Calu3 (cell line): ENCODE measurements around the gene LDLRAD3. TPM values are rescaled to one million over a fixed set of nuclear protein-coding genes. Genes with fewer than 3 reads are reported as not detected.

Experiments
- BruUV-seq: library from RNA; stranded (reverse); fragments of 400-500 nt; replicated peaks from 2 replicates; lab custom pipeline; 2021; lab: Mats Ljungman, UMichigan
- CTCF ChIA-PET: fragments of 300-600 bp; sonication (Branson Sonifier 250); formaldehyde crosslinking; loops from one replicate; lab custom pipeline; 2022; ENCODE audit warnings: antibody characterized with exemption; lab: Charles Lee
- DNase-seq: peaks from one replicate; pipeline ENCODE4 v3.0.0; 2022
- H3K27ac Mint-ChIP-seq: one replicate; pipeline ENCODE4 v1.8.0; 2022; ENCODE audit warnings: mixed read lengths; ENCODE audit not compliant: unreplicated experiment
- H3K27me3 Mint-ChIP-seq: one replicate; pipeline ENCODE4 v1.8.0; 2022; ENCODE audit warnings: mixed read lengths; ENCODE audit not compliant: unreplicated experiment
- H3K36me3 Mint-ChIP-seq: one replicate; pipeline ENCODE4 v1.8.0; 2022; ENCODE audit warnings: mild to moderate bottlenecking, moderate library complexity, mixed read lengths; ENCODE audit not compliant: insufficient read depth, unreplicated experiment
- H3K4me1 Mint-ChIP-seq: one replicate; pipeline ENCODE4 v1.8.0; 2022; ENCODE audit warnings: mild to moderate bottlenecking, low read depth, mixed read lengths; ENCODE audit not compliant: unreplicated experiment
- H3K4me3 Mint-ChIP-seq: one replicate; pipeline ENCODE4 v1.8.0; 2022; ENCODE audit warnings: mild to moderate bottlenecking, low read depth, moderate library complexity, mixed read lengths; ENCODE audit not compliant: unreplicated experiment
- H3K9me3 Mint-ChIP-seq: one replicate; pipeline ENCODE4 v1.8.0; 2022; ENCODE audit warnings: low read depth, mixed read lengths; ENCODE audit not compliant: unreplicated experiment
- CTCF ChIP-seq: fragments of 200-600 bp; IDR thresholded peaks from one replicate; pipeline ENCODE4 v1.8.0; 2022; ENCODE audit warnings: antibody characterized with exemption; ENCODE audit not compliant: unreplicated experiment
- intact Hi-C: fragments of 100-400 bp; cut with micrococcal nuclease; formaldehyde crosslinking; loops from one replicate; pipeline ENCODE4 v1.10.0; 2022; ENCODE audit not compliant: unreplicated experiment
- total RNA-seq: library from RNA; stranded (reverse); gene quantifications from 2 replicates; pipeline ENCODE4 v1.2.3, GENCODE V29; 2022

LDLRAD3 gene
- total RNA-seq, 1 experiment from 2014 or later = 16.2 TPM

- no TSS peak for BruUV-seq
- no peak overlapping the region for H3K27ac Mint-ChIP-seq
- peaks cover 10% of the 10 kb centered on the region for H3K4me1 Mint-ChIP-seq
- H3K36me3 Mint-ChIP-seq = no peaks in the 10 kb centered on the region
- H3K9me3 Mint-ChIP-seq = no peaks in the 10 kb centered on the region
- no peak overlapping the region for H3K4me3 Mint-ChIP-seq
- H3K27me3 Mint-ChIP-seq = no peaks in the 10 kb centered on the region
- DNase-seq = no peak
- CTCF ChIA-PET = no interaction called here
- no peak for TF ChIP-seq CTCF
- intact Hi-C loops = no loop called here
Measured at GRCh38 chr11:35951680-35952079, 7.8 kb downstream of the LDLRAD3 start.

- DNase-seq = no peak
- Mint-ChIP-seq H3K4me3 (no peak overlapping the region), H3K27me3 (no peaks in the 10 kb centered on the region), H3K36me3 (no peaks in the 10 kb centered on the region), H3K9me3 (no peaks in the 10 kb centered on the region), H3K27ac (no peak overlapping the region), H3K4me1 (peaks cover 10% of the 10 kb centered on the region)
- CTCF ChIA-PET = interaction anchor here (0.6 kb wide), 1 partner anchor 160 kb away, joined by 5 read pairs; no protein-coding TSS in a partner anchor
- intact Hi-C loops = no loop called here
- no TSS peak for BruUV-seq
- TF ChIP-seq CTCF = no peak
Measured at GRCh38 chr11:35953081-35953760, 9.4 kb downstream of the LDLRAD3 start.

- peaks cover 8% of the 10 kb centered on the region for H3K4me1 Mint-ChIP-seq
- no peak for TF ChIP-seq CTCF
- CTCF ChIA-PET = interaction anchor here (0.6 kb wide), 1 partner anchor 159 kb away, joined by 5 read pairs; no protein-coding TSS in a partner anchor
- no peaks in the 10 kb centered on the region for H3K27me3 Mint-ChIP-seq
- H3K27ac Mint-ChIP-seq = no peak overlapping the region
- no peaks in the 10 kb centered on the region for H3K9me3 Mint-ChIP-seq
- H3K36me3 Mint-ChIP-seq = no peaks in the 10 kb centered on the region
- no peak overlapping the region for H3K4me3 Mint-ChIP-seq
- intact Hi-C loops = no loop called here
- DNase-seq = no peak
- BruUV-seq = no TSS peak
Measured at GRCh38 chr11:35954205-35954604, 10.3 kb downstream of the LDLRAD3 start.

- no peak for DNase-seq
- Mint-ChIP-seq H3K4me3 (no peak overlapping the region), H3K4me1 (no peaks in the 10 kb centered on the region), H3K27ac (no peak overlapping the region), H3K27me3 (no peaks in the 10 kb centered on the region), H3K36me3 (no peaks in the 10 kb centered on the region), H3K9me3 (no peaks in the 10 kb centered on the region)
- intact Hi-C loops = no loop called here
- no peak for TF ChIP-seq CTCF
- no TSS peak for BruUV-seq
- CTCF ChIA-PET = no interaction called here
Measured at GRCh38 chr11:35955636-35956035, 11.8 kb downstream of the LDLRAD3 start.
